HepG2 (cell line): ENCODE data around the gene SCAF11. TPM values are rescaled to one million over a fixed set of nuclear protein-coding genes. Genes with fewer than 3 reads are reported as not detected.

Source experiments
- AKAP8 ChIP-seq: sonication (generic); formaldehyde crosslinking; IDR thresholded peaks from 2 replicates; pipeline ENCODE4 v1.5.1; 2020; ENCODE audit warnings: mild to moderate bottlenecking, missing genetic modification reagents
- AKNA ChIP-seq: sonication (generic); formaldehyde crosslinking; IDR thresholded peaks from 2 replicates; pipeline ENCODE4 v1.4.0; 2020; ENCODE audit warnings: missing genetic modification reagents, borderline replicate concordance
- ARHGAP35 ChIP-seq: sonication (generic); formaldehyde crosslinking; IDR thresholded peaks from 2 replicates; pipeline ENCODE4 v1.9.0; 2022; ENCODE audit warnings: mild to moderate bottlenecking, inconsistent platforms, moderate library complexity, missing genetic modification reagents, borderline replicate concordance
- CREM ChIP-seq, 2 experiments: sonication (generic) in 1 of 2; formaldehyde crosslinking in 1 of 2; IDR thresholded peaks; 2 replicates each; pipeline versions ENCODE4 v1.4.0 to v1.6.1; 2016 to 2020; ENCODE audit warnings: antibody characterized with exemption in 1 of 2, mild to moderate bottlenecking in 1 of 2, missing genetic modification reagents in 1 of 2
- GMEB2 ChIP-seq: IDR thresholded peaks from 2 replicates; pipeline ENCODE4 v1.6.1; 2016; ENCODE audit warnings: missing biosample characterization, missing genetic modification reagents, low read depth
- HDAC1 ChIP-seq: sonication (generic); formaldehyde crosslinking; IDR thresholded peaks from 2 replicates; pipeline ENCODE4 v1.5.1; 2020; ENCODE audit warnings: mild to moderate bottlenecking, missing genetic modification reagents
- JUNB ChIP-seq: sonication (generic); formaldehyde crosslinking; IDR thresholded peaks from 2 replicates; pipeline ENCODE4 v1.8.0; 2022; ENCODE audit warnings: missing genetic modification reagents, mild to moderate bottlenecking, borderline replicate concordance
- KAT8 ChIP-seq: IDR thresholded peaks from 2 replicates; pipeline ENCODE4 v1.6.1; 2016; ENCODE audit warnings: missing genetic modification reagents, missing compliant biosample characterization
- KDM3A ChIP-seq: IDR thresholded peaks from 2 replicates; pipeline ENCODE4 v1.6.1; 2018; ENCODE audit warnings: low read depth, missing compliant biosample characterization
- LBX2 ChIP-seq: sonication (generic); formaldehyde crosslinking; IDR thresholded peaks from 2 replicates; pipeline ENCODE4 v1.5.0; 2020; ENCODE audit warnings: missing genetic modification reagents, mild to moderate bottlenecking, borderline replicate concordance
- MIER2 ChIP-seq: IDR thresholded peaks from 2 replicates; pipeline ENCODE4 v1.6.1; 2016; ENCODE audit warnings: missing biosample characterization, missing genetic modification reagents
- NFIC ChIP-seq: IDR thresholded peaks from 2 replicates; pipeline ENCODE4 v1.6.1; 2012; ENCODE audit warnings: mild to moderate bottlenecking, low read length, inconsistent platforms
- RFXAP ChIP-seq: sonication (generic); formaldehyde crosslinking; IDR thresholded peaks from 2 replicates; pipeline ENCODE4 v1.4.0; 2020; ENCODE audit warnings: missing genetic modification reagents, borderline replicate concordance
- SMAD3 ChIP-seq: sonication (generic); formaldehyde crosslinking; IDR thresholded peaks from 2 replicates; pipeline ENCODE4 v1.4.0; 2020; ENCODE audit warnings: missing genetic modification reagents
- TMF1 ChIP-seq: sonication (generic); formaldehyde crosslinking; IDR thresholded peaks from 2 replicates; pipeline ENCODE4 v1.8.1; 2022; ENCODE audit warnings: low read depth, missing genetic modification reagents
- ZBTB44 ChIP-seq: sonication (generic); formaldehyde crosslinking; IDR thresholded peaks from 2 replicates; pipeline ENCODE4 v1.4.0; 2020; ENCODE audit warnings: missing genetic modification reagents
- ZNF24 ChIP-seq: fragments of 450-650 bp; IDR thresholded peaks from 2 replicates; pipeline ENCODE4 v1.6.1; 2017; ENCODE audit warnings: antibody characterized with exemption, mild to moderate bottlenecking
- ZNF549 ChIP-seq: sonication (generic); formaldehyde crosslinking; IDR thresholded peaks from 2 replicates; pipeline ENCODE4 v1.5.0; 2020; ENCODE audit warnings: missing genetic modification reagents
- ZNF556 ChIP-seq: sonication (generic); formaldehyde crosslinking; IDR thresholded peaks from 2 replicates; pipeline ENCODE4 v1.4.0; 2020; ENCODE audit warnings: mild to moderate bottlenecking, missing genetic modification reagents, borderline replicate concordance
- ZNF709 ChIP-seq: sonication (generic); formaldehyde crosslinking; IDR thresholded peaks from 2 replicates; pipeline ENCODE4 v1.5.0; 2020; ENCODE audit warnings: mild to moderate bottlenecking, missing genetic modification reagents
- ZSCAN22 ChIP-seq: sonication (generic); formaldehyde crosslinking; IDR thresholded peaks from 2 replicates; pipeline ENCODE4 v1.4.0; 2020; ENCODE audit warnings: mild to moderate bottlenecking, missing genetic modification reagents
- polyA plus RNA-seq, 8 experiments: library from polyadenylated mRNA; depleted of rRNA in 3 of 8; stranded (reverse) in 7 of 8; unstranded in 1 of 8; fragments of >200 nt; fragmentation: Illumina TruSeq in 4 of 8; extraction: Trizol in 4 of 8; gene quantifications; 2 replicates each; pipeline versions ENCODE4 v1.2.1 to v1.2.3, GENCODE V29; 2011 to 2016; ENCODE audit warnings: low read depth in 4 of 8, missing spikeins in 1 of 8, mixed read lengths in 1 of 8; ENCODE audit not compliant: insufficient read depth in 1 of 8
- total RNA-seq, 5 experiments: library from RNA; depleted of rRNA; stranded (reverse); fragments of >200 nt; fragmentation: Illumina TruSeq; extraction: Trizol; gene quantifications; 2 replicates each; pipeline ENCODE4 v1.2.3, GENCODE V29; 2016; ENCODE audit warnings: low read depth in 1 of 5

SCAF11 gene
- total and polyA plus RNA-seq, 2 of the 13 experiments (the other 11 are each of a cell fraction or from before 2014, with no cell fraction given) = 26.9 to 38.3 TPM

GRCh38 chr12:45990468-45991283 is at the start of gene SCAF11 (continued):
- TF ChIP-seq CREM (IDR thresholded peaks at IDR 0.05) = peak; percentile 96
- peak; percentile 77 for TF ChIP-seq CREM (CRISPR knock-in tag; IDR thresholded peaks at IDR 0.05)
- TF ChIP-seq ZNF556 = peak; percentile 91
- peak; percentile 82 for TF ChIP-seq GMEB2 (CRISPR knock-in tag)
- TF ChIP-seq HDAC1 (CRISPR knock-in tag) = peak; percentile 92
- TF ChIP-seq KDM3A (CRISPR knock-in tag) = peak; percentile 96; the same call in 1 of the 2 replicates
- no peak for TF ChIP-seq RFXAP (CRISPR knock-in tag)
- TF ChIP-seq ZNF709 = peak; percentile 94
- TF ChIP-seq ZSCAN22 (CRISPR knock-in tag) = peak; percentile 50; the same call in 1 of the 2 replicates
- peak; percentile 74 for TF ChIP-seq AKAP8 (CRISPR knock-in tag)
- peak; percentile 63; the same call in 1 of the 2 replicates for TF ChIP-seq AKNA (CRISPR knock-in tag)
- peak; percentile 16; the same call in 1 of the 2 replicates for TF ChIP-seq TMF1 (CRISPR knock-in tag)
- no peak for TF ChIP-seq ZBTB44 (CRISPR knock-in tag)
- TF ChIP-seq ARHGAP35 = peak; percentile 19; the same call in 1 of the 2 replicates
- 0 out of 2 replicates have a peak, but pooled peaks have one; percentile 32 for TF ChIP-seq NFIC
- TF ChIP-seq SMAD3 (CRISPR knock-in tag) = peak; percentile 34; the same call in 1 of the 2 replicates
- peak; percentile 65; the same call in 1 of the 2 replicates for TF ChIP-seq ZNF549 (CRISPR knock-in tag)
- 0 out of 2 replicates have a peak, but pooled peaks have one; percentile 11 for TF ChIP-seq ZNF24
- TF ChIP-seq JUNB (CRISPR knock-in tag) = peak; percentile 18; the same call in 1 of the 2 replicates
- peak; percentile 81; the same call in 1 of the 2 replicates for TF ChIP-seq LBX2 (CRISPR knock-in tag)
- peak; percentile 92 for TF ChIP-seq KAT8 (CRISPR knock-in tag)
- TF ChIP-seq MIER2 (CRISPR knock-in tag) = peak; percentile 62; the same call in 1 of the 2 replicates
